ENCODE results near the gene SUN2.

SUN2 gene

DNA sequence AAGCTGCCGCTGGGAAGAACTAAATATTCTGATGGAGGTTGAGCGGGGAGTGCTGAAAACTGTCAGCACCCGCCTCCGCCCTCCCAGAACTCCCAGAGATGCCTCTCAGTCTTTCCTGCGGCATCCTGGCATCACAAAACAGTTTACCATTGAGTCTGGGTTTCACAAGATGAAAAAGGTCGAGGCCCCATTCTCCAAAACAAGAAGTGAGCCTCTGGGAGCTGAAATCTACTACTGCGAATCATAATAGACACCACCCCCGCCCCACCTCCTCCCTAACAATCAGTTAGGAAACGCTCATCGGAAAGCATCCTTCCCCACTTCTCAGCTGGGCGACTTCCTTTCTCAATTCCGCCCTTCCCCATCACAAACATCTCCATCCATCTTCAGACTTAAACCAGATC, 1.0 kb downstream of the SUN2 start:
- no peak for DNase-seq (ENCODE audit: extremely low read depth in 1 of 2, low read depth in 1 of 2)

DNA sequence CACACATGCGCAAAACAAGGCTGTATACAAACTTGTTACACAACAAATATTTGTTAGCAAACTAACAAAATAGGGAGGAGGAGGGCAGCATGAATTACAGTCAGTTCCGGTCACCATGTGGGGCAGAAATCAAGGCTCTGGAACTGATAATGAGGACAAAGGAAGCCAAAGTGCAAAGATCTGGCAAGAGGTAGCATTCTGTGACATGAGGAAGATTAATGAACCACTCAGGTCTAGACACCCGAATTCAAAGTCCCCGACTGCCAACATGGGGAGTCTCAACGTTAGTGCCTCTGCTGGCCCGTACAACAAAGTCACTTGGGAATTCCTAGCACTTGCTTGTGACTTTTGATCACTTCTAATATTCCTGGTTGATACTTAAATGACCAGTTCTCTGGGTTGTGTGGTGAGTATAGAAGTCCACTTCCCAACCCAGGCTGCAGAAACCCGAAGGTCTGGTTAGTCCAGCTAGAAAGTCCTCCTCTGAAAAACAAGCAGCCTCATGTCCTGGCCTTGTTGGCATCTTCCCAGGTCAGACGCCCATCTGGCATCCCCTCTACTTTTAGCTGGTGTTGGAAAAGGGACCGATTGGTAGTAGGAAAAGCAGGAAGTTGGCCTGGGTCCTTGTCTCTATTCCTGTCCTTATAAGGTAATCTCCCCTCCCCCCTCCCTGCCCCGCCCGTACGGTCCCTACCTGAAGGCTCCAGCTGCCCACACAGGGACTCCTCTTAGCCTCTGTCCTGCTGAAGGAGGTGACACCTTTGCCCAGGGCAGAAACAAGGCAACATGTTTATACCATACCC, 1.6 kb downstream of the SUN2 start:
- no peak for DNase-seq (ENCODE audit: extremely low read depth in 1 of 2, low read depth in 1 of 2)

DNA sequence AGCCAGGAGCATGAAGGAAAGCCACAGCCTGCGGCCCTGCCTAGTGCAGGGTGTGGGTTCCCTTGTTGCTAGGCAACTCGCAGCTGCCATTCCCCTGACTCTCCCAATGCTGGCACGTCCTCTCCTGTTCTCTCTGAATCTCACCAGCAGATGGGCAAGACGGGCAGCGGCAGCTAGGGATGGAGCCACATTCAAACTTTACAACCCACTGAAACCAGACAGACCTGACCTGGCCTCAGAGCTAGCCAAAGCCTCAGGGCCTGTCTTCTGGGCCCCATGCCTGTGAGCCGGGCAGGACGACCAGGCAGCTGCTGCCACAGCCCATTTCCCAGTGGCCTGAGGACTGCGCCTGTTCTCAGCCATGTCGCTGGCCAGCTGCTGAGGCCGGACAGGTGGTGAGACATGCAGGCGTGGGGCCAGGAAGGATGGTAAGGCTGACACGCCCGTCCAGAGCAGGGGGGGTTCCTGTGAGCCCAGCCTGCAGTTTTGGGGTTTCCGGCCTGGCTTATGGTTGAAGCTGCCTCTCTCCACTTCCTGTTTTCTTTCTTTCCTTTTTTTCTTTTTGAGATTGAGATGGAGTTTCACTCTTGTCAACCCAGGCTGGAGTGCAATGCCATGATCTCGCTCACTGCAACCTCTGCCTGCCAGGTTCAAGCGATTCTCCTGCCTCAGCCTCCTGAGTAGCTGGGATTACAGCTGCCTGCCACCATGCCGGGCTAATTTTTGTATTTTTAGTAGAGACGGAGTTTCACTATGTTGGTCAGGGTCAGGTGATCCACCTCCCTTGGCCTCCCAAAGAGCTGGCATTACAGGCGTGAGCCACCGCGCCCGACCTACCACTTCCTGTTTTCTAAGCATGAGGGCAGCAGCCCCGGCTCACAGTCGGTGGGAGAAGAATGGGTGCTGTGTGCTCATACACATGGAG, 4.1 kb downstream of the SUN2 start:
- DNase-seq (ENCODE audit: extremely low read depth in 1 of 2, low read depth in 1 of 2), result peak in 1 of 2 donors; percentile 56

DNA sequence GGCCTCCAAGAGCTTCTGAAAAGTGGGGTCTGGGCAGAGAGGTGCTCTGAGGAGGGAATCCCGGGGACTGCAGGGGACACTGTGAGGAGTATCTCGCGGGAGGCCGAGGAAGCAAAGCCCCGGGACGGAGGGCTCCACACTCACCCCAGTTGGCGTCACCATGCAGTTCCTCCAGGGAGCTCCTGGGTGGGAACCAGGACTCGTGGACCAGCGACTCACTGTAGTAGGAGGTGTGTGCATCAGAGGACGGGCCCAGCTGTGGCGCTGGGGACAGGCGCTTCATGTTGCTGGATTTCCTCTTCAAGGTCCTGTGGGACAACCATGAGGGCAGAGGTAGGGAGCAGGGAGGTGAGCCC, 4.8 kb downstream of the SUN2 start:
- no peak for DNase-seq (ENCODE audit: extremely low read depth in 1 of 2, low read depth in 1 of 2)

DNA sequence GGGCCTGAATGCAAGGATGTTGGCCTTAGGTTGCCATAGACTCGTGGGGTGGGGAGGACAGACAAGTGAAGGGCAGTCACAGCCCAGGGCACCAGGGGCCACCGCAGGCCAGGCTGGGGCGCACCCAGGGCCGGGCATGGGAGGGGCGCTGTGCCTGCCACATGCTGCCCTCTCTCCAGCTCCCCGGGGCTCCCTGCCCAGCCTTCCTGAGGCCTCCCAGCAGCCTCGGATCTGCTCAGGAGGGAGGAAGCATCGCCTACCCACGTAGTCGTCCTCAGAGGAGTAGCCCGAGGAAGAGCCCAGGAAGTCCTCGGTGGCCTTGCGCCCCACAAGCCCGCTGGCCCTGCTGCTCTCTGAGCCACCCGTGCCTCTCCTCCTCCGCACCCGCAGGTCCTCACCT, 5.2 kb downstream of the SUN2 start:
- no peak for DNase-seq (ENCODE audit: extremely low read depth in 1 of 2, low read depth in 1 of 2)

DNA sequence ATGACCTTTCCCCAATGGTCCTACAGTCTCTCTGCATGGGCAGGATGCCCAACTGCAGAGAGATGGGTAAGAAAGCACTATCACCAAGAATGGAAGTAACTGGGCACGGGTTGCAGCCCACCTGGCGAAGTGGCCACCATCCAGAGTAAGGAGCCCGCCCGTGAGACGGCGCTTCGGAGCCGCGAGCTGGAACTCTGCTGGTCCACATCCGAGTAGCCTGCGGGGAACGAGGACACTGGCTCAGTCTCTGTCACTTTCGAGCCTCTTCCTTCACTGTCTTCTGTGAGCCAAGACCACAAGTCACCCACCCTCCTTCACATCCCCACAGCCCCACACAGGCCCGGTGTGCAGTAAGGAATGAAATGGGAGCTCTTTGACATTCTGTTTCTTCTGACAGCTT, 5.7 kb downstream of the SUN2 start:
- no peak for DNase-seq (ENCODE audit: extremely low read depth in 1 of 2, low read depth in 1 of 2)

DNA sequence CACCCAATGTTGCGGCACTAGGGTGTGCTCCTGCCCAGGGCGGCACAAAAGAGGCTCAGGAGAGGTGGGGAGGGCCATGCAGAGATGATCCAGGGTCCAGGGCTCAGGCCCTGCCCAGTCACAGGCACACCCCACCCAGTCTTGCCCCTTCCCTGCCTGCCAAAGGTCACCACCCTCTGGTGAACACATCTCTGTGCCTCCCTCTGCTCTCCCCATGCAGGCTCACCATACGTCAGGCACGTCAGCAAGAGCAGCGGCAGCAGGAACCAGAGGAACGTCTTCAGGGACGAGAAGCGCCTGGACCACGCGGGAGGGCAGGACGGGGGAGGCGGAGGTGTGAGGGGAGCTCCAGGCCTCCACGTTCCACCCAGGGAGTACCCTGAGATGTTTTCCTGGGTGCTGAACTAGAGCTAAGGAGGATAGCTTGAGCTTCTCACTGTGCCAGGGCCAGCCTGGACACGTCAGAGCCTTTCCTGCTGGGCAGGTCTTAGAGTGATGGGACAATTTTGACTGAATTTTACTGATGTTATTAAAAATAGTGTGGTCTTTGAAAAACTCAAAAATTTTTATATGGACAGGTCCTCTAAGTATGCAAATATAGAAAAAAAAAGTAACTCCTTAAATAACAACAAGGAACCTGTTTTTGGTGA, 7.2 kb downstream of the SUN2 start:
- no peak for DNase-seq (ENCODE audit: extremely low read depth in 1 of 2, low read depth in 1 of 2)

DNA sequence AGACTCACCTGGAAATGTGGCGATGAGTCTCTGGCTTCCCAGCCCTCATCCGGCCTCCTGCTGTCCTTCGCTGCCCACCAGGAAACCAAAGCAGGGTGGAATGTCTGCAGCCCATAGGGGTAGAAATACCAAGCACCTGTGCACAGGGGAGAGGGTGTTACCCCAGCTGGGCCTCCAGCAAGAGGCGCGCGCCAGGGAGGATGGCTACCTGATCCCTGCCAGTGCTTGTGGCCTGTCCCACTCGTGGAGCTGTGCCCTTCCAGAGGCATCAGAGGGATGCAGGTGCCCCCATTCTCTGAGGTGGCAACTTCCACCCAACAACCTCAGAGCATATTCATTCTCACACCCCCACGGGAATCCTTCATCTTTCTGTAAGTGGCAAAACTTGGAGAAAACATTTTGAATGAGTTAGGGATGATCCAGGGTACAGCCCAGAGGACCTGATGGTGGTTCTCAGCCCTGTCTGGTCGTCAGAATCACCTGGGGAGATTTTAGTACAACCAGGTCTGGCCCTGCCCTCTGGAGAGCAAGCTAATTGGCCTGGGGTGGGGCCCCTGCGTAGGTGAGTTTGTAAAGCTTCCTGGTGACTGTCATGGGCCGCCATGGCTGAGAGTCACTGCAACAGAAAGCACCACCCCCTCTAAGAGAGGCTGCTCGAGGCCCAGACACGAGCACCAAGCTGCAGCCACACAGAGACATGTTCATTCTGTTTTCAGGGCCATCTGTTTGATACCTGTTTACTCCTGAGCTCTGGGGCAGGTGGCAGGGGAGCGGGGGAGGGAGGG, 9.9 kb downstream of the SUN2 start:
- no peak for DNase-seq (ENCODE audit: extremely low read depth in 1 of 2, low read depth in 1 of 2)

DNA sequence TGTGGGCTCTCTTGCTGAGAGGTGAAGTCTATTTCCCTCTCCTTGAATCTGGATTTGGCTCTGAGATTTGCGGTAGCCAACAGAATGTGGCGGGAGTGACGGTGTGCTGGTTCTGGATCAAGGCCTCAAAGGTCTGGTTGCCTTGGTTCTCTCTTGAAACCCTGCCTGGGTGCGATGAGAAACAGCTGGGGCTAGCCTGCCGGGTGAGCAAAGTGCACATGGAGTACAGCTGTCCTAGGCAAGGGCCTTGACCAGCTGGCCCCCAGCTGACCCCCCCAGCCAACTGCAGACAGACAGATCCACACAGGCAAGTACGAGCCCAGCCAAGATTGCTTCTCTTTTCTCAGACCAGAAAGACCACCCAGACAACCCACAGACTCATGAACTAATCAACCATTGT, 10.8 kb downstream of the SUN2 start:
- no peak for DNase-seq (ENCODE audit: extremely low read depth in 1 of 2, low read depth in 1 of 2)

DNA sequence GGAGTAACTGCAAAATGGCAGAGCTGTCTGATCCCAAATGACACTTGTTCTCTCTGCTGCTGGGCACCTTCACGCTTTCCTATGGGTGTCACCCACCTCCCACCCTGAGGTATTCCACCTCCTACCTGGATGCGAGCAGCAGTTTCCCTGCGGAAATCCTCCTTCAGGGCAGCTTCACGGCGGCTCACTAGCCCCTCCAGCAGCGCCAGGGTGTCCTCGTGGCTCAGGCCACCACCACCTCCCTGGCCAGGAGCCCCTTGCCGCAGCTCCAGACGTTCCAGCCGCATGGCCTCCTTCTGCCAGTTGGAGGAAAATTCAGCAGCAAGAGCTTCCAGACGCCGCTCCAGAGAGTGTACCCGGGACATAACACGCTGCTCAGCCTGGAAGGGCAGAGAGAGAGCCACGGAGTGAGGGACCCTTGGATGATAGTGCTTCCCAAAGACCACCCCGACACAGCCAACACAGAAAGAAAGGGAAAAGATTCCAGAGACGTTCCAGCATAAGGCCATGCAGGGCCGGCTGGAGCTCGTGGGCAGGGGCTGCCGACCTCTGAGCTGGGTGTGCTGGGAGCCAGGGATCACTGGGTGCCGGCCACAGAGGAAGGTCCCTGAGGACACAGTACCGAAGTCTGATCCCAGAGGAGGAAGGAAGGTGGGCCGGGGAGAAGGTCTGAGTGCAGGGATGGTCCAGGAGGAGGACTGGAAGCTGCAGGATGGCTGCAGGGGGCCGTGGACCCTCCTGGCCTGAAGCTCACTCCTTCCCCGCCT, 13.4 kb downstream of the SUN2 start:
- no peak for DNase-seq (ENCODE audit: extremely low read depth in 1 of 2, low read depth in 1 of 2)

DNA sequence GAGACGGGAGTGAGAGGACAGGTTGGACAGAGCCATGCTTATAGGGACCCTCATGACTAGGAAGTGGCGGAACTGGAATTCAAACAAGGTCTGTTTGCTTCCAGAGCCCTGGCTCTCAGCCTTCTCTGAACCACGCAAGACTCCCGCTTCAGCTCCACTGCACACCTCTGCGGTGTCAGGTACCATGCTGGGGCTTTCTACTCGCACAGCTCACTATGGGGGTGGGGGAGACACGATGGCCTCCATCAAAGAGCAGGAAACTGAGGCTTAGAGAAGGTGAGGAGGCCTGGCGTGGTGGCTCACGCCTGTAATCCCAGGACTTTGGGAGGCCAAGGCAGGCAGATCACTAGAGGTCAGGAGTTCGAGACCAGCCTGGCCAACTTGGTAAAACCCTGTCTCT, 14.2 kb downstream of the SUN2 start:
- no peak for DNase-seq (ENCODE audit: extremely low read depth in 1 of 2, low read depth in 1 of 2)

DNA sequence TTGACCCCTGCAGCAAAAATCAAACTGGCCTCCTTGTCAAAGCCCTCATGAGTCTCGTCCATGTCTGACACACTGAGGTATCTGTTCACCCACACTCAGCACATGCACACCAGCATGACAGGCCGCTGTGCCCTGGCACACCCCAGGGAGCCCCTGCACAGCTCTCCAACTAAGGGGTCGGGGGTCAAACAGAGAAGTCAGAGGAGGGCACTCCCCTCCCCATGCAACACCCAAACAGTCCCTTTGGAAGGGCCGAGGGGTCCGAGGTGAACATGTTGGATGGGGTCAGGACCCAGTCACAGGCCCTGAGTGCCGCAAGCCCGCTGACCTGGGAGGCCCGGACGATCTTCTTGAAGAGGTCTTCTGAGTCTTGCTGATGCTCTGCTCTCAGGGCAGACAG, 14.6 kb downstream of the SUN2 start:
- no peak for DNase-seq (ENCODE audit: extremely low read depth in 1 of 2, low read depth in 1 of 2)

DNA sequence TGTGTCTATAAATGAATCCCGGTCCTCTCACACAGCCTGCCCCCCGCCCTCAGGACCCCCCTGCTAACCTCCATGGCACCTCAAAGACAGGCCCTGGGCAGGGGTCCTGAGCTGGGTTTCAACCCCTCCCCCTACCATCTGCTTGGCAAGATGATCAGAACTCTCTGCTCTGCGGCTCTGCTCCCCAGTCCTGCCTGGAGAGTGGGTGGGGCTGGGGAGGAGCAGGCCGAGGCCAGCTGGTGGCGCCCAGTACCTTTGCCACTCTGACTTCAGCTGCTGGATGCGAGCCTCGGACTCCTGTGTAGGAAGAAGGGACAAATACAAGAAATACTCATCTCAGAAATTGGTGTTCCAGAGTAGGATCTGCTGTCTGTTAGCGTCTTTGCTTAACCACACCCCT, 15.0 kb downstream of the SUN2 start:
- DNase-seq (ENCODE audit: extremely low read depth in 1 of 2, low read depth in 1 of 2), result no peak

DNA sequence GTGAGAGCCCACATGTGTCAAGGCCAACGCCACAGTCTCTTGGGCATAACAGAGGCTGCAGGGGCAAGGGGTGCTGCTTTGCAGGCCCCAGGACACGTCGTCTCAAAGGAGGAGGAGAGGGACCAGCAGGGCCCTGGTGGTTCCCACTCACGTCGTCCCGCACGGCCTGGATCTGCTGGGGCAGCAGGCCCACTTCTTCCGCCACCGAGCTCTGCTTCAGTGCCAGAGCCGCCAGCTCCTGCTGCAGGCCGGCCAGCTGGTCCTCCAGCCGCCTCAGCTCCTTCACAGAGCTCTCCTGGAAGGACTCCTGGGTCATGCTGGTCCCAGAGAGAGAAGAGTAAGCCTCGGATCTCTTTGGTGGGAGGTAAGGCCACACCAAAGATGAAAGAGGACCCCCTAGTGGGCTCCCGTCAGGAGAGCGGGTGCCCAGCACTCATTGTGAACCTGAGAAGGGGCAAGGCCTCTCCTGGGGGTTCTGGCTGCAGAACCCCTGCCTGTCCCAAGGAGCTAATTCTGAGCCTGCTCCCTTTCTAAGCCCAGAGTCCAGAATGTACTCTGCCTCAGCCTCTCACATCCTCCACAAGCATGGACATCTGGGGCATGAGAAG, 15.6 kb downstream of the SUN2 start:
- no peak for DNase-seq (ENCODE audit: extremely low read depth in 1 of 2, low read depth in 1 of 2)

DNA sequence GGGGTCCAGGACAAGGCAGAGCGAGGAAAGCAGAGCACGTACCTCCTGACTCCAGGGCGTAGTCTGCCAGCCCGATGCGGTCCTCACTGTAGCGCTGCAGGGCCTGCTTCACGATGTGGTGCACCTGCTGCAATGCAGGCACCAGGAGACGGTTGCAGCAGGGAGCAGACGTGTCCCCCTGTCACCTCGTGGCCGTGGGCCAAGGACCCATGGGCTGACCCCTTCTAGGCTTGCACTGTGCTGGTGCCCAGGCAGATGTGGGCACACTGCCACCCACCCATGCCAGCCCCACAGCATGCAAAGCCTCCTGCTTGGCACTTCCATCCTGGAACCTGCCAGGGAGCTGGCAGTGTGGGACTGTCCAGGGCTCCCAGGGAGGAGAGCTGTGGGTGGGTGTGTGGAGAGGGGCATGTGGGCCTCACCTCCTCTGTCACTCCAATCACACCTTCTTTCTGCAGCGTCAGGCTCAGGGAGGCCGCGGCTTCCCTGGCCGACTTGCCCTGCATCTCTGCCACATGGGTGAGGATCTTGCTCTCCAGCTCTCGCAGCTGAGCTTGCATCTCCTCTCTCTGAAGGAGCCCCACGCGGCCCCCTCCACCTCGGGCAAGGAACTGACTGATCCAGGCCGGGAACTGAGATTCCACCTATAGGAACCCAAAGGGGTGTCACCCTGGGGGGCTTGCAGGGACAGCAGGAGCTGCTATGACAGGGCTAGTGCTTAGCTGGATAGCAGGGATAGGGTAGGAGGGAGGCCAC, 16.3 kb downstream of the SUN2 start:
- no peak for DNase-seq (ENCODE audit: extremely low read depth in 1 of 2, low read depth in 1 of 2)

DNA sequence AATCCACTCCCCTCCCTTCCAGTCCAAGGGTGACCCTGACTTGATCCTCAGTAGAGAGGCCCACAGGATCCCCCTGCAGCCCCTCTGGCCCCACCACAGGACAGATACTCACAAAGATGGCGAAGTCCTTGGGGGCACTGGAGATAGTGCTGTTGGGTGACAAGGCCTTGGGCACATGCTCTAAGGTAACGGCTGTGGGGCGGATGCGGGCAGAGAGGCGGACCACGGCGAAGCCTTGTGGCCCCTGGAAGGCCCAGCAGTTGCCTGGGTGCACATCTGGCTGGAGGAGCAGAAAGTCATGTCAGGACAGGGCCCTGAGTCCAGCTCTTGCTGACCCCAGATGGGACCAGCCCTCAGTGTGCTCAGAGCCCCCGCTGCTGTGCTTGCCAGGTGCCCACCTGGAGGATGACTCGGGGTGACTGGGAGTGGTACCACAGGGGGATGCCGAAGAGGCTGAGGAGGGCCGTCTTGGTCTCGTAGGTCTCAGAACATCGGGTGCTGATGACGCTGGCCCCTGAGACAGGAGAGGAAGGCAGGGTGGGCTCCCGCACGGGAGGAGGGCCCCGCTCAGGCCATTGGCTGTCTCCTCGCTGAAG, 17.2 kb downstream of the SUN2 start:
- DNase-seq (ENCODE audit: extremely low read depth in 1 of 2, low read depth in 1 of 2), result no peak

DNA sequence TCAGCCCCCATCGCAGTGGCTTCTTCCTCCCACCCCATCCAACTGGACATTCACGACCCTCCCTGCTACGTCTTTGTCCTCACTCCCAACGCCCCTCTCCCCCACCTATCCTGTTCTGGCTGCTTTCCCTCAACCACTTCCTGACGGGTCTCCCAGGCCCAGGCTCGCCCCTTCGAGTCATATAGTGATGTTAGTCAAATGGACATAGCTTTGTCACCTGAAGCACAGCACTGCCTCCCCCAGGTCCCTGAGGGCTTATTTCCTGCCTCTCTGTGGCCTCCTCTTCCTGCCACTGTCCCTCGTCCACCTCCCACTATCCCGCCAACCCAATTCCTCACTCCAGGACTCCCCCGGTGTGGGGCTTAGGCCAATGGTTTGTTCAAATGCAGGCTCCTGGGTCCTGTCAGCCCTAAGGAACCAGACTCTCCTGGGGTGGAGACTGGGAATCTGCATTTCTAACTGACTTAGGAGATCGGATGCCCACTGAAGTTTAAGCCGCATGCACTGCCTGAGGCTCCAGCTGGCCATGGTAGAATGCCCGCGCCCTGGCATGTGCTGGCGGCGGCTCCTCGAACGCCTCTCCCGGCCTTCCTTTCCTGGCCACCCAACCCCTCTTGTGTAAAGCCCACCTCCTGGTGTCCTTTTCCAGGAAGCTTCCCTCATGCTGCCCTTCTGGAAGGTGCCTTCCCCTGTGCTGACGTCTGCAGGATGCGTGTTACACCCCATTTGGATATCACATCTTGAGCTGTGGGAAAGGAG, 18.3 kb downstream of the SUN2 start:
- no peak for DNase-seq (ENCODE audit: extremely low read depth in 1 of 2, low read depth in 1 of 2)

DNA sequence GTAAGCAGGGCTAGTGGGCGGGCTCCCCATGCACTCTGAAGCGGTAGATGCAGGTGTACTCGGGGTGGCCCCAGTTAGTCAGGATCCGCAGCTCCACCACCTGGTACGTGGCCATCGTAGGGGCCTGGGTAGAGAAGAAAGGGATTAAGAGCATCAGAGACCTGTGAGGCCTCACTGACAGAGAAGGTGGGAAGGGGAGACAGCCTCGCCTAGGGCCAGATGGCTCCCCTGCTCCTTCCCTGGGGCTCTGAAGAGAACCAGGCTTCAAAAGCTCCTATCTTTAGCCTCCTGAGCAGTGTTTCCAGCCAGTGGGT, 19.6 kb downstream of the SUN2 start:
- no peak for DNase-seq (ENCODE audit: extremely low read depth in 1 of 2, low read depth in 1 of 2)
